ENCODE results near the gene GSTT4.

Gene GSTT4

DNA sequence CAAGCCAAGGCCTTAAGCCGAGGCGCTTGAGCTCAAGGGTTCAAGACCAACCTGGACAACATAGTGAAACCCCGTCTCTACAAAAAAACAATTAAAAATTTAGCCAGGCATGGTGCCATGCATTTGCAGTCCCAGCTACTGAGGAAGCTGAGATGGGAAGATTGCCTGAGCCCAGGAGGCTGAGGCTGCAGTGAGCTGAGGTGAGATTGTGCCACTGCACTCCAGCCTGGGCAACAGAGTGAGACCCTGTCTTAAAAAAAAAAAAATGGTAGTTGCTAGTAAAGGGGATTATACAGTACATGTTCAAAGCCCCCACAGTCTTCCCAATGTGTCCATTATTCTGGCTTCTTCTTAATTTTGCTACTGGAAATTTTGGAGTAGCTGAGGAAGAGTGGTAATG lies 24.1 kb upstream of the GSTT4 start:
- peaks cover 0 to 4% of the 10 kb centered on the region in 2 experiments for H3K4me1 ChIP-seq (ENCODE audit: control insufficient read depth in 1 of 2, insufficient read depth in 2 of 2, low read length in 2 of 2)
- H2BK120ac ChIP-seq (ENCODE audit: insufficient read depth, low read length, poor library complexity) = no peak overlapping the region
- H4K91ac ChIP-seq (ENCODE audit: low read depth, low read length) = no peak overlapping the region
- no peak overlapping the region for H4K8ac ChIP-seq (ENCODE audit: low read depth, low read length)
- no peaks in the 10 kb centered on the region for H3K79me1 ChIP-seq (ENCODE audit: low read length)
- no peaks in the 10 kb centered on the region for H3K9me3 ChIP-seq (ENCODE audit: insufficient read depth, low read depth, low read length)
- H2BK5ac ChIP-seq (ENCODE audit: low read depth, low read length, poor library complexity) = no peak overlapping the region
- no peak overlapping the region for H3K9ac ChIP-seq (ENCODE audit: low read length)
- no peaks in the 10 kb centered on the region for H3K27me3 ChIP-seq (ENCODE audit: insufficient read depth, low read length)
- H3K14ac ChIP-seq (ENCODE audit: low read length) = no peak overlapping the region
- H2BK12ac ChIP-seq (ENCODE audit: low read length) = no peak overlapping the region
- WGBS (ENCODE audit: extremely low coverage, insufficient coverage, insufficient read length) = no CpG with 5 or more reads among the region's 3 CpGs
- H2AFZ ChIP-seq (ENCODE audit: insufficient read depth, low read length, poor library complexity) = no peak overlapping the region
- no peak overlapping the region for H3K23ac ChIP-seq (ENCODE audit: low read length)
- H3K27ac ChIP-seq (ENCODE audit: low read depth, low read length) = no peak overlapping the region
- no peaks in the 10 kb centered on the region for H3K79me2 ChIP-seq (ENCODE audit: control insufficient read depth, insufficient read depth, low read length, poor library complexity)
- H3K36me3 ChIP-seq (ENCODE audit: control insufficient read depth in 1 of 2, insufficient read depth in 2 of 2, low read length in 2 of 2) = no peaks in the 10 kb centered on the region
- H3K18ac ChIP-seq (ENCODE audit: low read length) = no peak overlapping the region
- H3K4ac ChIP-seq (ENCODE audit: low read depth, low read length) = no peak overlapping the region
- DNase-seq = no peak
- no peak overlapping the region for H3K4me2 ChIP-seq (ENCODE audit: low read length)
- H3K4me3 ChIP-seq (ENCODE audit: low read depth, low read length) = no peak overlapping the region
- no peak overlapping the region for H4K12ac ChIP-seq (ENCODE audit: low read depth, low read length)
- no peak overlapping the region for H2AK5ac ChIP-seq (ENCODE audit: low read length)

GRCh38 chr22:24028533-24028932 lies 23.3 kb upstream of the GSTT4 start:
- no peaks in the 10 kb centered on the region for H3K79me2 ChIP-seq (ENCODE audit: control insufficient read depth, insufficient read depth, low read length, poor library complexity)
- no peak overlapping the region for H4K91ac ChIP-seq (ENCODE audit: low read depth, low read length)
- WGBS (ENCODE audit: extremely low coverage, insufficient coverage, insufficient read length) = no CpG with 5 or more reads among the region's 2 CpGs
- no peaks in the 10 kb centered on the region for H3K27me3 ChIP-seq (ENCODE audit: insufficient read depth, low read length)
- H3K4me1 ChIP-seq (ENCODE audit: control insufficient read depth in 1 of 2, insufficient read depth in 2 of 2, low read length in 2 of 2) = peaks cover 0 to 4% of the 10 kb centered on the region in 2 experiments
- H2BK5ac ChIP-seq (ENCODE audit: low read depth, low read length, poor library complexity) = no peak overlapping the region
- H2AFZ ChIP-seq (ENCODE audit: insufficient read depth, low read length, poor library complexity) = no peak overlapping the region
- no peak overlapping the region for H2BK12ac ChIP-seq (ENCODE audit: low read length)
- H3K9me3 ChIP-seq (ENCODE audit: insufficient read depth, low read depth, low read length) = no peaks in the 10 kb centered on the region
- no peak overlapping the region for H3K4ac ChIP-seq (ENCODE audit: low read depth, low read length)
- no peak overlapping the region for H2AK5ac ChIP-seq (ENCODE audit: low read length)
- H3K4me2 ChIP-seq (ENCODE audit: low read length) = no peak overlapping the region
- H3K36me3 ChIP-seq (ENCODE audit: control insufficient read depth in 1 of 2, insufficient read depth in 2 of 2, low read length in 2 of 2) = no peaks in the 10 kb centered on the region
- H3K23ac ChIP-seq (ENCODE audit: low read length) = no peak overlapping the region
- no peak for DNase-seq
- no peak overlapping the region for H4K12ac ChIP-seq (ENCODE audit: low read depth, low read length)
- no peak overlapping the region for H3K27ac ChIP-seq (ENCODE audit: low read depth, low read length)
- H3K18ac ChIP-seq (ENCODE audit: low read length) = no peak overlapping the region
- H3K4me3 ChIP-seq (ENCODE audit: low read depth, low read length) = no peak overlapping the region
- H3K9ac ChIP-seq (ENCODE audit: low read length) = no peak overlapping the region
- no peak overlapping the region for H3K14ac ChIP-seq (ENCODE audit: low read length)
- H3K79me1 ChIP-seq (ENCODE audit: low read length) = no peaks in the 10 kb centered on the region
- H2BK120ac ChIP-seq (ENCODE audit: insufficient read depth, low read length, poor library complexity) = no peak overlapping the region
- H4K8ac ChIP-seq (ENCODE audit: low read depth, low read length) = no peak overlapping the region

GRCh38 chr22:24027991-24028390 lies 22.7 kb upstream of the GSTT4 start:
- Histone ChIP-seq H3K9me3 (ENCODE audit: insufficient read depth, low read depth, low read length) (no peaks in the 10 kb centered on the region), H3K27me3 (ENCODE audit: insufficient read depth, low read length) (no peaks in the 10 kb centered on the region), H3K18ac (ENCODE audit: low read length) (no peak overlapping the region), H3K14ac (ENCODE audit: low read length) (no peak overlapping the region), H2AK5ac (ENCODE audit: low read length) (no peak overlapping the region), H3K4me2 (ENCODE audit: low read length) (no peak overlapping the region), H4K8ac (ENCODE audit: low read depth, low read length) (no peak overlapping the region), H3K23ac (ENCODE audit: low read length) (no peak overlapping the region), H3K4me1 (ENCODE audit: control insufficient read depth in 1 of 2, insufficient read depth in 2 of 2, low read length in 2 of 2) (peaks cover 0 to 4% of the 10 kb centered on the region in 2 experiments), H3K4me3 (ENCODE audit: low read depth, low read length) (no peak overlapping the region), H3K79me1 (ENCODE audit: low read length) (no peaks in the 10 kb centered on the region), H3K9ac (ENCODE audit: low read length) (no peak overlapping the region), H2BK5ac (ENCODE audit: low read depth, low read length, poor library complexity) (no peak overlapping the region), H4K12ac (ENCODE audit: low read depth, low read length) (no peak overlapping the region), H4K91ac (ENCODE audit: low read depth, low read length) (no peak overlapping the region), H3K36me3 (ENCODE audit: control insufficient read depth in 1 of 2, insufficient read depth in 2 of 2, low read length in 2 of 2) (no peaks in the 10 kb centered on the region), H2BK120ac (ENCODE audit: insufficient read depth, low read length, poor library complexity) (no peak overlapping the region), H3K27ac (ENCODE audit: low read depth, low read length) (no peak overlapping the region), H3K79me2 (ENCODE audit: control insufficient read depth, insufficient read depth, low read length, poor library complexity) (no peaks in the 10 kb centered on the region), H3K4ac (ENCODE audit: low read depth, low read length) (no peak overlapping the region), H2BK12ac (ENCODE audit: low read length) (no peak overlapping the region), H2AFZ (ENCODE audit: insufficient read depth, low read length, poor library complexity) (no peak overlapping the region)
- WGBS (ENCODE audit: extremely low coverage, insufficient coverage, insufficient read length) = no CpG with 5 or more reads among the region's 2 CpGs
- DNase-seq = no peak

- H3K4me3 ChIP-seq (ENCODE audit: low read depth, low read length) = no peak overlapping the region
- no peak overlapping the region for H2BK12ac ChIP-seq (ENCODE audit: low read length)
- no CpG with 5 or more reads among the region's 3 CpGs for WGBS (ENCODE audit: extremely low coverage, insufficient coverage, insufficient read length)
- no peak overlapping the region for H2AK5ac ChIP-seq (ENCODE audit: low read length)
- H2BK5ac ChIP-seq (ENCODE audit: low read depth, low read length, poor library complexity) = no peak overlapping the region
- H4K91ac ChIP-seq (ENCODE audit: low read depth, low read length) = no peak overlapping the region
- H2BK120ac ChIP-seq (ENCODE audit: insufficient read depth, low read length, poor library complexity) = no peak overlapping the region
- no peak overlapping the region for H3K4ac ChIP-seq (ENCODE audit: low read depth, low read length)
- no peak for DNase-seq
- H3K79me2 ChIP-seq (ENCODE audit: control insufficient read depth, insufficient read depth, low read length, poor library complexity) = no peaks in the 10 kb centered on the region
- no peaks in the 10 kb centered on the region for H3K36me3 ChIP-seq (ENCODE audit: control insufficient read depth in 1 of 2, insufficient read depth in 2 of 2, low read length in 2 of 2)
- H3K9ac ChIP-seq (ENCODE audit: low read length) = no peak overlapping the region
- H3K23ac ChIP-seq (ENCODE audit: low read length) = no peak overlapping the region
- H4K12ac ChIP-seq (ENCODE audit: low read depth, low read length) = no peak overlapping the region
- H3K18ac ChIP-seq (ENCODE audit: low read length) = no peak overlapping the region
- H3K27ac ChIP-seq (ENCODE audit: low read depth, low read length) = no peak overlapping the region
- H3K79me1 ChIP-seq (ENCODE audit: low read length) = no peaks in the 10 kb centered on the region
- H3K14ac ChIP-seq (ENCODE audit: low read length) = no peak overlapping the region
- no peak overlapping the region for H2AFZ ChIP-seq (ENCODE audit: insufficient read depth, low read length, poor library complexity)
- H3K27me3 ChIP-seq (ENCODE audit: insufficient read depth, low read length) = no peaks in the 10 kb centered on the region
- peaks cover 0 to 4% of the 10 kb centered on the region in 2 experiments for H3K4me1 ChIP-seq (ENCODE audit: control insufficient read depth in 1 of 2, insufficient read depth in 2 of 2, low read length in 2 of 2)
- no peak overlapping the region for H4K8ac ChIP-seq (ENCODE audit: low read depth, low read length)
- H3K9me3 ChIP-seq (ENCODE audit: insufficient read depth, low read depth, low read length) = no peaks in the 10 kb centered on the region
- no peak overlapping the region for H3K4me2 ChIP-seq (ENCODE audit: low read length)
Measured at GRCh38 chr22:24027389-24027975, 22.2 kb upstream of the GSTT4 start.
